Heart left ventricle (tissue), 16 donors: ENCODE results near the gene KITLG. TPM values are rescaled to one million over a fixed set of nuclear protein-coding genes. Genes with fewer than 3 reads are reported as not detected.

Experiments
- ATAC-seq, 4 donors: fragments of 200-7000 bp; cut with Tn5 transposase; one replicate each; pipeline ENCODE4 v1.9.1; 2020 to 2022; ENCODE audit warnings: moderate library complexity in 4 of 4, mild to moderate bottlenecking in 3 of 4, moderate number of reproducible peaks in 1 of 4
- DNase-seq, 5 donors: peaks; one replicate each; pipeline ENCODE4 v3.0.0-alpha.2; 2020
- H3K27ac ChIP-seq, 12 donors: fragments of 200-600 bp; sonication (generic) in 4 of 12; one replicate each; pipeline versions ENCODE4 v1.5.0 to v1.8.0; 2016 to 2022; ENCODE audit warnings: mild to moderate bottlenecking in 2 of 12
- H3K27me3 ChIP-seq, 9 donors: fragments of 200-600 bp; sonication (generic) in 2 of 9; one replicate each; pipeline versions ENCODE4 v1.5.1 to v1.8.0; 2016 to 2022; ENCODE audit warnings: mild to moderate bottlenecking in 3 of 9
- H3K36me3 ChIP-seq, 9 donors: fragments of 200-600 bp; sonication (generic) in 2 of 9; one replicate each; pipeline versions ENCODE4 v1.5.0 to v1.8.0; 2018 to 2022; ENCODE audit warnings: mild to moderate bottlenecking in 2 of 9
- H3K4me1 ChIP-seq, 12 donors: fragments of 200-600 bp; sonication (generic) in 4 of 12; one replicate each; pipeline versions ENCODE4 v1.5.0 to v1.8.0; 2016 to 2022; ENCODE audit warnings: mild to moderate bottlenecking in 3 of 12
- H3K4me3 ChIP-seq, 12 donors: fragments of 200-600 bp; sonication (generic) in 4 of 12; one replicate each; pipeline versions ENCODE4 v1.5.0 to v1.8.0; 2017 to 2022; ENCODE audit warnings: mild to moderate bottlenecking in 9 of 12, moderate library complexity in 4 of 12
- H3K9me3 ChIP-seq, 12 donors: fragments of 200-600 bp; sonication (generic) in 4 of 12; one replicate each; pipeline versions ENCODE4 v1.5.0 to v1.8.0; 2016 to 2022; ENCODE audit warnings: mild to moderate bottlenecking in 1 of 12
- CTCF ChIP-seq, 12 donors: fragments of 200-600 bp; sonication (generic) in 4 of 12; IDR thresholded peaks; one replicate each; pipeline versions ENCODE4 v1.5.0 to v1.8.0; 2018 to 2022; ENCODE audit warnings: antibody characterized with exemption in 12 of 12, mild to moderate bottlenecking in 5 of 12
- POLR2A ChIP-seq, 2 donors: fragments of 450-650 bp; IDR thresholded peaks; one replicate each; pipeline ENCODE4 v1.6.1; 2017; ENCODE audit warnings: antibody characterized with exemption in 2 of 2, mild to moderate bottlenecking in 2 of 2, moderate library complexity in 2 of 2
- WGBS, 4 donors: extraction: QIAGEN DNeasy Blood & Tissue Kit in 2 of 4; methylation state at CpG; one replicate each; pipeline versions ENCODE4 v1.1.5 to v1.1.7; 2013 to 2018; 5-methylcytosine and 5-hydroxymethylcytosine counted together
- intact Hi-C, 10 donors: fragments of 100-400 bp; cut with DNase I; formaldehyde crosslinking; loops; one replicate each; pipeline versions ENCODE4 v1.11.1 to v1.14.2; 2022
- polyA plus RNA-seq, 2 donors: library from polyadenylated mRNA; stranded (reverse); fragments of 200-250 nt; gene quantifications; one replicate each; pipeline ENCODE4 v1.2.3, GENCODE V29; 2013
- total RNA-seq, 9 donors: library from RNA; depleted of rRNA in 2 of 9; stranded (reverse); fragments of >200 nt in 2 of 9; fragmentation: NEBNext Ultra II Directional in 3 of 9; extraction: Animal tissue kit (Norgen Biotek cat#: 25700) in 3 of 9; gene quantifications; one replicate each; pipeline versions ENCODE4 v1.1.0 to v1.2.4, GENCODE V29; 2016 to 2023
- donor health status: ischemic (EF 13 %, LVEDD 7.1; RV severe dilation, severe dysfunction).
- donor health status: healthy with polysubstance abuse.
- donor health status: DM: no; HTN: yes; CAD: no.
- donor health status: DM: no; HTN: no; CAD: no.
- donor health status: ischemic (EF 25% LVEDD 6.9; RV normal size, moderate dysfunction).
- donor health status: ischemic (EF 25% LVEDD 5.7; RV mildly dilated, moderate dysfunction).
- donor health status: healthy.
- donor health status: DM: yes; HTN: yes; CAD: no.
- donor health status: ischemic (EF 35%, LVEDD 5.7; RV mildly dilated, moderate dysfunction).
- donor health status: nonischemic (EF 11% LVEDD 7.7; RV severe dilation, severe dysfunction).
- donor health status: DM: yes; HTN: yes; CAD: no.
- donor health status: PGD.
- donor health status: ischemic (EF 29% LVEDD 5.4; RV normal size, mild dysfunction).
- donor health status: nonischemic (EF 23%, LVEDD 6.1; RV moderate dilation, normal function).

Gene KITLG
- total and polyA plus RNA-seq, 11 donors: 3.1 to 15.3 (median 9.3) TPM

- no peak for DNase-seq
- Histone ChIP-seq H3K27me3 (no peaks in the 10 kb centered on the region), H3K4me1 (no peaks in the 10 kb centered on the region), H3K36me3 (no peaks in the 10 kb centered on the region), H3K27ac (no peak overlapping the region), H3K4me3 (no peak overlapping the region), H3K9me3 (no peaks in the 10 kb centered on the region)
- ATAC-seq: no peak
- 88 to 93% (median 90%) methylated on average over 5 of the region's 5 CpGs for WGBS, 4 donors
- intact Hi-C loops: no loop called here
- TF ChIP-seq POLR2A (IDR thresholded peaks at IDR 0.05): no peak
- no peak for TF ChIP-seq CTCF (IDR thresholded peaks at IDR 0.05)
Measured at GRCh38 chr12:88448337-88448915, 131.8 kb downstream of the KITLG start.

- Histone ChIP-seq H3K4me1 (no peaks in the 10 kb centered on the region), H3K36me3 (no peaks in the 10 kb centered on the region), H3K9me3 (peaks cover 0 to 14% (median 0%) of the 10 kb centered on the region in 12 donors), H3K27me3 (no peaks in the 10 kb centered on the region), H3K27ac (no peak overlapping the region), H3K4me3 (no peak overlapping the region)
- no peak for DNase-seq
- ATAC-seq: no peak
- TF ChIP-seq POLR2A (IDR thresholded peaks at IDR 0.05): no peak
- intact Hi-C loops: no loop called here
Measured at GRCh38 chr12:88445705-88446394, 134.4 kb downstream of the KITLG start.

DNA sequence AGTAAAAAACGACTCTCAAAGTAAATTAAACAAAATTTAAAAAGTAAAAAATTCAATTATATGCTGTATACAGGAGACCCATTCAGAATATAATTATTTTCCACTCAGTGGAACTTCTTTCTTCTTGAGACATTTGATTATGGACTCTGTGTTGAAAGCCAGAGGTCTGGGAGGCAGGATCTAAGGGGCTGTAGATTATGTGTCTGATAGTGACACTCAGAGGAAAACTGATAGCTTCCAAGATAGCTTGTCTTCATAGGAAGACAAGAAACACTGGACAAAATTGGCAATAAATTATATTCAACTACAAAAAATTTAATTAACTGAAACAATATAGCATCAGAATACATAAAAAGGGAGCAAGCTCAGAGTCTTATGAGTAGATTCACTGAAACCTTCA, 135.8 kb downstream of the KITLG start:
- Histone ChIP-seq H3K36me3 (no peaks in the 10 kb centered on the region), H3K9me3 (peaks cover 0 to 14% (median 0%) of the 10 kb centered on the region in 12 donors), H3K4me1 (no peaks in the 10 kb centered on the region), H3K4me3 (no peak overlapping the region), H3K27me3 (no peaks in the 10 kb centered on the region), H3K27ac (no peak overlapping the region)
- intact Hi-C loops: no loop called here
- 53 to 67% (median 64%) methylated on average over 1 of the region's 1 CpG for WGBS, 4 donors
- ATAC-seq (no peak), DNase-seq (no peak)
- TF ChIP-seq CTCF (IDR thresholded peaks at IDR 0.05) (no peak), POLR2A (IDR thresholded peaks at IDR 0.05) (no peak)
